ENCODE data around the gene TPT1.

TPT1 gene

DNA sequence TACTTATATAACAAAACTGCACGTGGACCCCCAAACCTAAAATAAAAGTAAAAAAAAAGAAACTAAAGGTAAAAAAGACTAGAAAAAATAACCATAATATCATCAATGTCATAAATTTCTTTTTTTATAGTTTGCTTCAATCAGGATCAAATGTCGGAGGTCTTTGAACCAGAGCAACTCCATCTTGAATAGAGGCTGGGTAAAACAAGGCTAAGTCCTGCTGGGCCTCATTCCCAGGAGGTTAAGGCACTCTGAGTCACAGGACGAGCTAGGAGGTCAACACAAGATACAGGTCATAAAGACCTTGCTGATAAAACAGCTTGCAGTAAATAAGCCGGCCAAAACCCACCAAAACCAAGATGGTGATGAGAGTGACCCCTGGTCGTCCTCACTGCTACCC lies 24.0 kb downstream of the TPT1 start:
- H3K4me3 ChIP-seq (ENCODE audit: low read depth, low read length): no peak overlapping the region
- no peak for TF ChIP-seq POLR2A (IDR thresholded peaks at IDR 0.05; ENCODE audit: extremely low read depth, insufficient read length)
- TF ChIP-seq, protein P1, sequence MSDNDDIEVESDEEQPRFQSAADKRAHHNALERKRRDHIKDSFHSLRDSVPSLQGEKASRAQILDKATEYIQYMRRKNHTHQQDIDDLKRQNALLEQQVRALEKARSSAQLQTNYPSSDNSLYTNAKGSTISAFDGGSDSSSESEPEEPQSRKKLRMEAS (IDR thresholded peaks at IDR 0.05; ENCODE audit: low read depth, low read length): no peak
- DNase-seq (ENCODE audit: low read depth): no peak

DNA sequence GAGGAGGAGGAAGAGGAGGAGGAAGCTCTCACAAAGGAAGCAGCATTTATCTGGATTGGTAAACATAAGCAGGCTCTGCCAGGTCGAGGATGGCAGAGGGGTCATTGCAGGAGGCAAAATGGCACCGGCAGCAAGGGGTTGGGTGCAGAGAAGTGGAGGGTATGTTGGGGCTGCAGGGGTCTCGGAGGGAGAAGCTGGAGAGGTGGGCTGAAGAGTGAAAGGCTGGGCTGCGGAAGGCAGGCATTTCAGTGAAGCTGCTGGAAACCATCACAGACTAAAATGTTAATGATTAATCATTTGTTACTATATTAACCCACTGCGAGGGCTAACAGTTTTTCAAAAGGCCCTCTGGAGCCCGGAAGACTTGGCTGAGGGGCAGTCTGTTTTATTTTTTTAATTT lies 24.6 kb downstream of the TPT1 start:
- no peak overlapping the region for H3K4me3 ChIP-seq (ENCODE audit: low read depth, low read length)
- DNase-seq (ENCODE audit: low read depth): no peak
- TF ChIP-seq POLR2A (IDR thresholded peaks at IDR 0.05; ENCODE audit: extremely low read depth, insufficient read length) (no peak), MYC (IDR thresholded peaks at IDR 0.05; ENCODE audit: low read depth, low read length) (no peak)
- TF ChIP-seq, protein P1 (IDR thresholded peaks at IDR 0.05; ENCODE audit: low read depth, low read length): no peak
- TF ChIP-seq, protein P2, sequence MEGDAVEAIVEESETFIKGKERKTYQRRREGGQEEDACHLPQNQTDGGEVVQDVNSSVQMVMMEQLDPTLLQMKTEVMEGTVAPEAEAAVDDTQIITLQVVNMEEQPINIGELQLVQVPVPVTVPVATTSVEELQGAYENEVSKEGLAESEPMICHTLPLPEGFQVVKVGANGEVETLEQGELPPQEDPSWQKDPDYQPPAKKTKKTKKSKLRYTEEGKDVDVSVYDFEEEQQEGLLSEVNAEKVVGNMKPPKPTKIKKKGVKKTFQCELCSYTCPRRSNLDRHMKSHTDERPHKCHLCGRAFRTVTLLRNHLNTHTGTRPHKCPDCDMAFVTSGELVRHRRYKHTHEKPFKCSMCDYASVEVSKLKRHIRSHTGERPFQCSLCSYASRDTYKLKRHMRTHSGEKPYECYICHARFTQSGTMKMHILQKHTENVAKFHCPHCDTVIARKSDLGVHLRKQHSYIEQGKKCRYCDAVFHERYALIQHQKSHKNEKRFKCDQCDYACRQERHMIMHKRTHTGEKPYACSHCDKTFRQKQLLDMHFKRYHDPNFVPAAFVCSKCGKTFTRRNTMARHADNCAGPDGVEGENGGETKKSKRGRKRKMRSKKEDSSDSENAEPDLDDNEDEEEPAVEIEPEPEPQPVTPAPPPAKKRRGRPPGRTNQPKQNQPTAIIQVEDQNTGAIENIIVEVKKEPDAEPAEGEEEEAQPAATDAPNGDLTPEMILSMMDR (IDR thresholded peaks at IDR 0.05; ENCODE audit: low read depth, low read length): no peak

DNA sequence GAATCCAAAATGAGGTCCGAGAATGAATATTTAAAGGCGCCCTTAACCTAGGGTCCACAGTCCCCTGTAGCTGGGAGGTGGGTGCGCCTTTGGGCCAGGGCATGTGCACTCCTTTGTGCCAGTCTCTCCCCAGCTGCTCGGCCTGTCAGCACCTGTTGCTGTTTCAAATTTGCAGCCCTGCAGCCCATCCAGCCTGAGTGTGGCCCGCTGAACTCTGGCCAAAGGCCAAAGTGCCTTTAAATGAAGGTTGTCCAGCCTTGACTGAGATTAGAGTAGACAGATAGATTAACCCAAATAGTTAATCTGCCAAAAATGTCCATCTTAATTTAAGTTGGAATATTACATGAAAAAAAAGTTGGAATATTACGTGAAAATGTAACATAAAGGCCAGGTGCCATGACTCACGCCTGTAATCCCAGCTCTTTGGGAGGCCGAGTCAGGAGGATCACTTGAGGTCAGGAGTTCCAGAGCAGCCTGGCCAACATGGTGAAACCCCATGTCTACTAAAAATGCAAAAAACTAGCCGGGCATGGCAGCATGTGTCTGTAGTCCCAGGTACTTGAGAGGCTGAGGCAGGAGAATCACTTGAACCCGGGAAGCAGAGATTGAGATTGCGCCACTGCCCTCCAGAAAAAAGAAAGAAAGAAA lies 25.3 kb downstream of the TPT1 start:
- no peak overlapping the region for H3K4me3 ChIP-seq (ENCODE audit: low read depth, low read length)
- DNase-seq (ENCODE audit: low read depth): no peak
- TF ChIP-seq, protein P1 (IDR thresholded peaks at IDR 0.05; ENCODE audit: low read depth, low read length): no peak
- no peak for TF ChIP-seq POLR2A (IDR thresholded peaks at IDR 0.05; ENCODE audit: extremely low read depth, insufficient read length)
- TF ChIP-seq, protein P2 (IDR thresholded peaks at IDR 0.05; ENCODE audit: low read depth, low read length): no peak
- TF ChIP-seq MYC (IDR thresholded peaks at IDR 0.05; ENCODE audit: low read depth, low read length): no peak

DNA sequence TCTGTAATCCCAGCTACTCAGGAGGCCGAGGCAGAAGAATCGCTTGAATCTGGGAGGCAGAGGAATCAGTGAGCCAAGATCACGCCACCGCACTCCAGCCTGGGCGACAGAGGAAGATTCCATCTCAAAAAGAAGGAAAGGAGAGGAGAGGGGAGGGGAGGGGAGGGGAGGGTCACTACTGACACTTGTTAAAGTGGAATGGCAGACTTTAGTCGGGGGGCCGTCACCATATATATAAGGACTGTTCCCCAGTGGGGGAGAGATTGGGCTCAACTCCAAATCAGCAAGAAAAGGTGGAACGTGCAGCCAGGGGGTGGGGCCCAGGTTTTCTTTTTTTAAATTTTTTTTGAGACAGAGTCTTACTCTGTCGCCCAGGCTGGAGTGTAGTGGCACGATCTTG lies 26.2 kb downstream of the TPT1 start:
- TF ChIP-seq, protein P1 (IDR thresholded peaks at IDR 0.05; ENCODE audit: low read depth, low read length): no peak
- TF ChIP-seq MYC (IDR thresholded peaks at IDR 0.05; ENCODE audit: low read depth, low read length) (no peak), POLR2A (IDR thresholded peaks at IDR 0.05; ENCODE audit: extremely low read depth, insufficient read length) (no peak)
- TF ChIP-seq, protein P2 (IDR thresholded peaks at IDR 0.05; ENCODE audit: low read depth, low read length): no peak
- no peak for DNase-seq (ENCODE audit: low read depth)
- H3K4me3 ChIP-seq (ENCODE audit: low read depth, low read length): no peak overlapping the region

DNA sequence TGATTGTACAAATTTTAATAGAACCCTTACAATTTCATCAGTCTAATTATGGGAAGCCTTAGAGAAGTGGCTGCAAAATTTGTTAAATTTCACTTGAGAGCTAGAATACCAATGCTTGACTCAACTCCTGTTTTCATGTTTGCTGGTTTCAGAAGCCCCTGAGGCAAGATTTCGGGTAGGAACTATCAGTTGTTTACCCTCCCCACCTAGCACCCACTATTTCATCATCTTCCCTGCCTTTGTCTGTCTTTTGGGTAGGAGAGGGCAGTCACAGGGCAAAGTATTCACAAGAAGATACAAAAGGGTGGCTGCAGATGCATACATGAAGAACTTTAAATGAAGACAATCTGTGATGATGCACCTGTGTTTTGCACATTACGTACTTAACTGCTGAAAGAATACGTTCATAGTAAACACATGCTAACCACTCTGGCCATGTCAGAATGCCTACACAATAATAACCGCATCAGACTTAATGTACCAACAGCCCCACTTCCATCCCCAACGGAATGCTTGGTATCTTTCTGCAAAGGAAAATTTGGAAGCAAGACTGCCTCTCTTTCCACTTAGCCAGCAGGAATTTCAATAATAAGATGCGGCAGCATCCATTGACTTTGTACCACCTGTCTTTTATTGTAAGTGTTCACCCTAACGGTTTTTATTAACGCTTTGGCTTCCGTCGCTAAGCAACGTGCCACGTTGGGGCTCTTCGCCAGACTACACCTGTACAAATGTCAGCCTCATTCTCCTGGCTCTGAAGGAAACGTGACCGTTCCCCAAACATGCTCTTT lies 30.4 kb downstream of the TPT1 start:
- TF ChIP-seq, protein P1 (IDR thresholded peaks at IDR 0.05; ENCODE audit: low read depth, low read length): no peak
- no peak for TF ChIP-seq MYC (IDR thresholded peaks at IDR 0.05; ENCODE audit: low read depth, low read length)
- no peak for TF ChIP-seq POLR2A (IDR thresholded peaks at IDR 0.05; ENCODE audit: extremely low read depth, insufficient read length)
- TF ChIP-seq, protein P2 (IDR thresholded peaks at IDR 0.05; ENCODE audit: low read depth, low read length): no peak
- DNase-seq (ENCODE audit: low read depth): no peak
- H3K4me3 ChIP-seq (ENCODE audit: low read depth, low read length): no peak overlapping the region

DNA sequence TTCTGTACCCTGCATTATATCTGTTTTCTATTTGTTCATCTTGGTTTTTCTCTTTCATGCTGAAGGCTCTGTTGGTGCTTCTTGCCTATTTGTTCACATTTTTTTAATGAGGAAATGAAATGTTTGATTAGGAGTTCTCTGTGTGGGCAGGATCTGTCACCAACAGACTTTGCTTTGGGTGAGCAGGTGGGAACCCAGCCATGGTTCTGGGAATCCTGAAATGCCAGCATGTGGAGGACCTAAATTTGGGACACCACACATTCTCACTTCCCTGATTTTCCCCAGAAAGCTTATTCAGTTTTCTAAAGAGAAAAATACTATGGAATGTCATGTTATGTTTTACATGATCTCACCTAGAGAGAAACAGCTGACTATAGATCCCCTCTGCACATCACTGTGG lies 34.0 kb downstream of the TPT1 start:
- H3K4me3 ChIP-seq (ENCODE audit: low read depth, low read length): no peak overlapping the region
- TF ChIP-seq, protein P1 (IDR thresholded peaks at IDR 0.05; ENCODE audit: low read depth, low read length): no peak
- TF ChIP-seq, protein P2 (IDR thresholded peaks at IDR 0.05; ENCODE audit: low read depth, low read length): no peak
- TF ChIP-seq POLR2A (IDR thresholded peaks at IDR 0.05; ENCODE audit: extremely low read depth, insufficient read length) (no peak), MYC (IDR thresholded peaks at IDR 0.05; ENCODE audit: low read depth, low read length) (no peak)
- no peak for DNase-seq (ENCODE audit: low read depth)
